GDM1 (cell line): ENCODE results near the gene ULBP2.
"Not testable (repeated sequence)": the region's sequence is repeated elsewhere in the genome, so short reads cannot be mapped to it uniquely, and the experiment has no call there.

Experiments used
- DNase-seq: peaks from one replicate; lab custom pipeline; 2025; lab: John Stamatoyannopoulos, UW

Gene ULBP2, protein sequence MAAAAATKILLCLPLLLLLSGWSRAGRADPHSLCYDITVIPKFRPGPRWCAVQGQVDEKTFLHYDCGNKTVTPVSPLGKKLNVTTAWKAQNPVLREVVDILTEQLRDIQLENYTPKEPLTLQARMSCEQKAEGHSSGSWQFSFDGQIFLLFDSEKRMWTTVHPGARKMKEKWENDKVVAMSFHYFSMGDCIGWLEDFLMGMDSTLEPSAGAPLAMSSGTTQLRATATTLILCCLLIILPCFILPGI

DNA sequence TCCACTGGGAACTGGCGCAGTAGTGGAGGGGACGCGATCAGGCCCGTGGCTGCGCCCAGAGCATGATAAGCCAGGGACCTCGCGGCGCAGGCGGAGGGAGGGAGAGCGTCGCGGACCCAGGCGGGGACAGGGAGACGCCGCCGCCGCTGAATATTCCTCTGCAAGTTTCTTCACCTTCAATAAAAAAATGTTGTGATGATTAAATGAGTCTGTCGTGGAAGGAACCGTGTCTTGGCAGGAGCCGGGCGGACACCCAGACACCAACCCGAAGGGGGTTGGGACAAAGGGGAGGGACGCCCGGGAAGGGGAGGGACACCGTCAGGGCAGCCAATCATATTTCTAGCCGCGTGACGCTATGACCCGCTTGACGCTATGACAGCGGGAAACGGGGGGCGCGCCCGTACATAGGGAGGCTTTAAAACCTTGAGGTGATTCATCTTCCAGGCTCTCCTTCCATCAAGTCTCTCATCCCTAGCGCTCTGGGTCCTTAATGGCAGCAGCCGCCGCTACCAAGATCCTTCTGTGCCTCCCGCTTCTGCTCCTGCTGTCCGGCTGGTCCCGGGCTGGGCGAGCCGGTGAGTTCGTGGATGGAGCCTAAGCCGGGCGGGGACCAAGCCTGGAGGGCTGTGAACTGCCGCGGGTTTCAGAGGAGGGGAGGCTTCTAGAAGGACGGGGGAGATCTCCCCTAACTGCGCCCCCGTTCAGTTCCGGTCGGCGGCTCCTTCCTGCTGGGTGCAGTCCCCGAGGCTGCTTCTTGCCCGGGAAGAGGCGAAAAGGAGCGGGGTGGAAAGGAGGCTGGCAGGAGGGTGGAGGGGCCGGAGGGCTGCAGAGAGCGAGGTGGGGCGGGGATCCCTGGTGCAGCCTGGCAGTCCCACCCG lies at the start of gene ULBP2:
Gene ULBP2 (plus strand): TSS at position 432 of the 878 bp plus-strand sequence. CDS start 59 bp downstream, at position 491.
- peak; percentile 33 for DNase-seq

DNA sequence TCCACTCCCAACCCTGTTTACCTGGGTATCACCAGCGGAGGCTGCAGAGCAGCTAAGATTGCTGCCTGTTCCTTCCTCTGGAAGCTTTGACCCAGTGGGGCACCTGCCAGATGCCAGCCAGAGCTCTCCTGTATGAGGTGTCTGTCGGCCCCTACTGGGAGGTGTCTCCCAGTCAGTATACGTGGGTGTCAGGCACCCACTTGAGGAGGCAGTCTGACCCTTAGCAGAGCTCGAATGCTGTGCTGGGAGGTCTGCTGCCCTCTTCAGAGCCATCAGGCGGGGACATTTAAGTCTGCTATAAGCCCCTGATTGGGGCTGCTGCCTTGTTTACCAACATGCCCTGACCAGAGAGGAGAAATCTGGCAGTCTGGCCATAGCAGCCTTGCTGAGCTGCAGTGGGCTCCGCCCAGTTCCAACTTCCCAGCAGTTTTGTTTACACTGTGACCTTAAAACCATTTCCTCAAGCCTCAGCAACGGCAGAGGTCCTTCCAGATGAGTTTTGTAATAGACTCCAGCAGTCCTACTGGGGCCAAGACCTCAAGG lies 46.7 kb upstream of the ULBP2 start:
- DNase-seq = no peak

DNA sequence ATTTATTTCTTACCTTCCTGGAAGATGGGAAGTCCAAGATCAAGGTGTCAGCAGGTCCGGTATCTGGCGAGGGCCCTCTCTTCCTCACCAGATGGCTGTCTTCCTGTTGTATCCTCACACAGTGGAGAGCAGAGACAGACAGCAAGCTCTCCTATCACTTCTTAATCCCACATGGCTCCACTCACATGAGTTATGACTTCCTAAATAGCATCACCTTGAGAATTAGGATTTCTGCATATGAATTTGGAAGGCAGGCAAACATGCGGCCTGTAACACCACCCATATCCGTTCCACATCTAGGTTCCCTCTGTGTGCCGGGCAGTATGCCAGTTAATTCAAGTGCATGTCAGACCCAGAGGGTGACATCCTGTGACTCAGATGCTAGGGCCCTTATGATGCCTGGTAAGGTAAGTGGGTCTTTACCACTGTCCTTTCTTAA lies 46.0 kb upstream of the ULBP2 start:
- DNase-seq = peak; percentile 49

DNA sequence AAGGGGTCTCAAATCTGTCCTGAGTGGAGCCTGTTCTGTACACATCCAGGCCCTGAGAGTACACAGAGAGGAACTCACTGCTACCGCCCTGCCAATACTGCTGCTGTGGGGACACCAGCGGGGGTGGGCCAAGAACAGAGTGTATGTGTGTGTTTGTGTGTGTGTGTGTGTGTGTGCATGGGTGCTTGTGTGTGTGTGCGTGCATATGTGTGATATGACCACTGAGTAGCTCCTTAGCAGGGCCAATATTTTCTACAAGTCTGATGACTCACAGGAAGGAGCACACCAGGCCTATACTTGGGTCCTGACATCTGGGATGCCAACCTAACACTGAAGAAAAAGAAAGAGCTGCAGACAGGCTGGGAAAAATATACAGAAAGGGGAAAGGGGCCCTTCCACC lies 45.3 kb upstream of the ULBP2 start:
- DNase-seq = no peak

DNA sequence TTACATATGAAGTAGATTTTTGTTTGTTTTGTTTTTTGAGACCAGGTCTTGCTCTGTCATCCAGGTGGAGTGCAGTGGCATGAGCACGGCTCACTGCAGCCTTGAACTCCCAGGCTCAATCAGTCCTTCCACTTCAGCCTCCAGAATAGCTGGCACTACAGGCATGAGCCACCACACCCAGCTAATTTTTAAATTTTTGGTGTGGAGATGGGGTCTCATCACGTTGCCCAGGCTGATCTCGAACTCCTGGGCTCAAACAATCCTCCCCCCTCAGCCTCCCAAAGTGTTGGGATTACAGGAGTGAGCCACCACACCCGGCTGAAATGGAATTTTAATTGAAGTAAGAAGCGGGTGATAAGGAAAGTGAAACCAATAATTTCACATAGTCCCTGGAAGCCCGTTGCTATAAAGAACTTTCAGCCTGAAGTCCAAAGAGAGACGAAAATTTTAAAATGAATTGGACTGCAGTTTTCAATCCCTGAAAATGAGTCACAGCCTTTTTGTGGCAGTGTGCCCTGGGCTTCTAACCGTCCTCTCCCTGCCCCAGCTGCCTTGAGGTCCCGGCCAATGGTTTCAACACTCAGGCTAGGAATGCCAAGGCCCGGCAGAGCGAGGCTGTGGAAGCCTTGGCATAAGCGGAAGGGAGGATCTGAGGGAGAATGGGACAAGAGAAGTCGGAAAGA lies 44.7 kb upstream of the ULBP2 start:
- DNase-seq = no peak

DNA sequence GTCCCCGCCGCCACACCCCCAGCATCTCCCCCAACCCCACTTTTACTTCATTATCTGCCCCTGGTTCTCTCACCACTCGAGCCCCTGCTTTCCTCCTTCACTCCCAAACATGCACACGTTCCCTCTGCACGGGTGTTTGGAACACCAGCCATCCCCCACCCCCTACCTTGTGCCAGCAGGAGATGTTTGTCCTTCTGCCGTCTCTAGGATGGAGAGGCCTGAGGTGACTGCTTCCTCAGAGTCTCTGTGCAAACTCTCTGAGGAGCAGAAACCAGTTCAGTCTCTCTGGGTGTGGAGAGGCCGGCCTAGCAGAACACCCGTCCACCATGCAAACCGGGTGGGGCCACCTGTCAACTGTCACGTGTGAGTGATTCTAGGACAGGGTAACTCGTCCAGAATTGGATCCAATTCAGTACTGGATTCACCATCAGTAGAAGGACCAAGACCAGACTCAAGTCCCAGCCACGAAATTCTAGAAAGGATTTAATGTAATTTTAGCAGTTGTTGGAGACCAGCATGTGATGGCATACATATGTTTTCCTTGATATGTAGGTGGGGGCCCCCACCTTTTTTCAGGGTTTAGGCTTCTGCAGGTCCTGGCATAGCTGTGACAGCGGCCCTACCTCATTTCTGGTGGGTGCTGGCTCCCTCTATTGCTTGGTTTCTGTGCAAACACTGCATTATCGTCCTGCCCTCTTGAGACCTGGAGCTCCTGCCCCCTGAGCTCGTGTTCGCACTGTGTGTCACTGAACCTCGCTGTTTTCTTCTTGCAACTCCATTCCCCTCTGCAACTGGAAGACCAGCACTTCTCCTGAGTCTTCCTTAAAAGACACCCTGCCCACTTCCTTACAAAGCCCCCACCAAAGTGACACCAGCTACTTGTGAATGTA lies 43.7 kb upstream of the ULBP2 start, which contains the start of gene RAET1E:
Gene RAET1E (minus strand): TSS at position 259 of the 890 bp plus-strand sequence. CDS start 7,212 bp downstream, outside the sequence.
- DNase-seq = no peak

DNA sequence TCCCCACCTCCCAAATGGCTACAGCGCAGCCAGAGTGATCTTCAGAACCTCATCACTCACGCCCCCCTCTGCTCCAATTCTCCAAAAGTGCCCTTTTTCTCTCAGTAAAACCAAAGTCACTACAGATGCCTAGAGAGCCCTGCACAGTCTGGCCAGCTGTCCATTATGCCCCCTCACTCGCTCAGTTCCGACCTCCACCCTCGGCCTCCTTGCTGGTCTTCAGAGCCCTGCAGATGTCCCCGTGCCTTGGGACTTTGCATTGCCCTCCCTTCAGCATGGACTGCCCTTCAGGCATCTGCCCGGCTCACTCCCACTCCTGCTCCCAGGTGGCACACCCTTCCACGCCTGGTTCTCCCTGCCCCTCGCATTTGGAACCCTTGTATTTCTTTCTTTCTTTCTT lies 42.8 kb upstream of the ULBP2 start:
- DNase-seq = no peak

DNA sequence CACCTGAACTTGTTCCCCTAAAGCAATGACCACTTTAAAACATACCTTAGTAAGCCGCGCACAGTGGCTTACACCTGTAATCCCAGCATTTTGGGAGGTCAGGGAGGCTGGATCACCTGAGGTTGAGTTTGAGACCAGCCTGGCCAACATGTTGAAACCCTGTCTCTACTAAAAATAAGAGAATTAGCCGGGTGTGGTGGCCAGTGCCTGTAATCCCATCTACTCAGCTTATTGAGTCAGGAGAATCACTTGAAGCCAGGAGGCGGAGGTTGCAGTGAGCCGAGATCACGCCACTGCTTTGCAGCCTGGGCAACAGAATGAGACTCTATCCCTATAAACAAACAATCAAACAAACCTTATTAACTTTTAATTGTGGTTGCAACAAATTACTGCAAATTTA lies 42.3 kb upstream of the ULBP2 start:
- no peak for DNase-seq

DNA sequence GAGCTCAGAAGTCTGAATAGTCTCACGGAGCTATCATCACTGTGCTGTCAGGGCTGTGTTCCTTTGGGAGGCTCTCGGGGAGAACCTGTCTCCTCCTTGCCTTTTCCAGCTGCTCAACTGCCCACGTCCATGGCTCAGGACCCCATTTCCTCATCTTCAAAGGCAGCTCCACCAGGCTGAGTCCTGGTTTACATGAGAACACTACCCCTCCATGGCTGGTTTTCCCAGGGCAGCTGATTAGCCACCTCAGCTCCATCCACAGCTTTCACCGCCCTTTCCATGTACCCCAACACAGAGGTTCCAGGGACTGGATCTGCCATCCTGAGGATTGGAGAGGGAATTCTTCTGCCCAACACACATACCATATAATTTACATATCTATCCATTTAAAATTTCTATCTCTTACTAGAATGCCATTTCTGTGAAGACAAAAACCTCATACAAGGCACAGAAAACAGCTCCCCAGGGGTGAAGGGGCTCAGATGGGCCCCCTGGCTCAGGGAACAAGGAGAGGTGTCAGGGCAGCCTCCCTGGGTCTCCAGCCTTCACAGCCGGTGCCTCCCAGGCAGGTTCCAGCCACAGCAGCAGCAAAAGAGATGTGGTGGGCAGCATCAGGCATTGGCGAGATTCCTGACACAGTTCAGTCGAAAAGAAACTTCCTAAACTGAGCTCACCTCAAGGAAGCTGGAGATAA lies 41.7 kb upstream of the ULBP2 start:
- no peak for DNase-seq

DNA sequence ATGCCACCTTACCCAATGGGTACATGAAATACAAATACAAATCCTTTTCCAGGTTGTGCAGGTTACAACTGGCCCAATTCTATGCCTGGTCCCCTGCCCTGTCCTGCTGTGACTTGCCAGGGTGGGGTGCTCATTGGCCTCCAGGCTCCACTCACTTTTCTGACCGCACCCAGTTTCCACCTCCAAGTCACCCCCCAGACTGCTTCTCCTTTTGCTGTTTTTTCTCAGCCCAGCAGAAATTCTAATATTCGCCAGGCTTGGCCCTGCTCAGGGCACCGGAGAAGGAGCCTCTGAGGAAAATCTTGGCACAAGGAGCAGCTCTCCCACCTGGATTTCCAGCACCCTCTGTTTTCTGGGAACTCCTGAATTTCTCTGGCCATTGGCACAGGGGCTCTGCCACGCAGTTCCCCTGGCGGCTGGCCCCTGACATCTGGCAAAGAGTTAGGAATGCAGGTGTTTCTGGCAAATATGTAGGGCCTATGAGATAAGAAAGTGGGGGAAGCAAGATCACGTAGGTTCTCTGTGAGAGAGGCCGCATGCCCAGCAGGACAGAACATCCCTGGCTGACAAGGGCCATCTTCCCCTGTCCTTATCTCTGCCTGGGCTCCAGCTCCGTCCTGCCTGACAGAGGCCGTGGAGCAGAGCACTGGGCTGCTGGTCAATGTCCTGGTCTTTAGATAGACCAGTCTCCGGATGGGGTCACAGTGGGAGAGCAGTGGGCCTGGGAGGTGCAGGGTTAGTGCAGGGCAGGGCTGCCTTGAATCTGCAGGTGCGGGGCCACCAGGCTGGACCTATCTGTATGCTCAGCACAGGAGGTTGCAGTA lies 41.0 kb upstream of the ULBP2 start:
- DNase-seq = no peak

DNA sequence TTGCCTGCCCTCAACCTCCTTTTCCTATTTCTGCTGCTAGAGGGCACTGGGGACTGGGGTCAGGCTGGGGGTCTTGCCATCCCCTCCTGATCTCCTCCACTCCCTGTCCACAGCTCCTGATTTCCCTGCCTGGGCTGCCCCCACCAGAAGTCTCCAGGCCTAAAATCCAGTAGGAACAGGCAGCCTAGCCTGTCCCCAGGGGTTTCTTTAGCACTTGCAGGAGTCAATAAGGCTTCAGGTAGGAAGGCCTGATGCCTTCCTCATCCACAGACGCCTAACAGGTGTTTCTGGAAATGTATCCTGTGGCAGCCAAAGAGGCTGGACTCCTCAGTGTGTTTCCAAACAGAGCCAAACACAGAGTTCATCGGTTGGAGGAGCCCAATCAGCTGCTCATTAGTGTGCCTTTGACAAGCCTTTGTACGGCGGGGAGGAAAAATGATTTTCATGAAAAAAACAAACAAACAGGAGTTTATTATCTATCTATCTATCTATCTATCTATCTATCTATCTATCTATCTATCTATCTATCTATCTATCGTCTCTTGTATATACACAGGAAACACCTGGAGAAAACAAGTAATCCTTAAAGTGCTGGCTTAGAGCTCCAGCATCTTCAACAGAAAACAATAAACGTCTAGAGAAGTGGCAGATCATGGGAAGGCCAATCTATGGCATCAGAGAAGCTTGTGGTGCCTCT lies 40.2 kb upstream of the ULBP2 start:
- no peak for DNase-seq

DNA sequence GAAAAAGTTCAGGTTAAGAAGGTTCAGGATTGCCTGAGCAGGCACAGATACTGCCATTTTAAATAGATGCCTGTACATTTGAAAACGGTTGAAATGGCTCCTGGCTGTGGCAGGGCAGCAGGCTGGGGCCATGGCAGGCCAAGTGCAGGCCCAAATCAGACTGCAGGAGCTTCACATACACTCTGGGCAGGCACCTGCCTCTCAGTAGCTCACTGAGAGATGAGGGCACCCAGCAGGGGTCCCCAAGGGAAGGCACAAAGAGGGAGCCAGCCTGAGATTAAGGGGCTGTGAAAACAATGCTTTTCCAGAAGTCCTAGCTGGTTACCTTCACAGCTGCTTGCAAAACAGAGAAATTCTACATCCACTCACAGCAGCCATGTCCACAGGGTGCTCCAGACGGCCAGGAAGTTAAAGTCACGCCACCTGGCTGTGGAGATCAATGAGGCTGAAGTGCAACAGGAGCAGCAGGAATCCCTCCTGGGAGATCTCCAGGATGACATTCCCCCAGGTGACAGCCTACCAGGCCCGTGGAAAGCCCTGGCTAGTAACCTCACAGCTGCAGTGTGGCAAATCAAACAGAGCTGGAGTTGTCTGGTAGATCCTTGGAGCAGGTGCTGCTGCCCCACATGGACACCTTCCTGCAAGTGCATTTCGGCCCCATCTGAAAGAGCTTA lies 37.7 kb upstream of the ULBP2 start:
- no peak for DNase-seq

DNA sequence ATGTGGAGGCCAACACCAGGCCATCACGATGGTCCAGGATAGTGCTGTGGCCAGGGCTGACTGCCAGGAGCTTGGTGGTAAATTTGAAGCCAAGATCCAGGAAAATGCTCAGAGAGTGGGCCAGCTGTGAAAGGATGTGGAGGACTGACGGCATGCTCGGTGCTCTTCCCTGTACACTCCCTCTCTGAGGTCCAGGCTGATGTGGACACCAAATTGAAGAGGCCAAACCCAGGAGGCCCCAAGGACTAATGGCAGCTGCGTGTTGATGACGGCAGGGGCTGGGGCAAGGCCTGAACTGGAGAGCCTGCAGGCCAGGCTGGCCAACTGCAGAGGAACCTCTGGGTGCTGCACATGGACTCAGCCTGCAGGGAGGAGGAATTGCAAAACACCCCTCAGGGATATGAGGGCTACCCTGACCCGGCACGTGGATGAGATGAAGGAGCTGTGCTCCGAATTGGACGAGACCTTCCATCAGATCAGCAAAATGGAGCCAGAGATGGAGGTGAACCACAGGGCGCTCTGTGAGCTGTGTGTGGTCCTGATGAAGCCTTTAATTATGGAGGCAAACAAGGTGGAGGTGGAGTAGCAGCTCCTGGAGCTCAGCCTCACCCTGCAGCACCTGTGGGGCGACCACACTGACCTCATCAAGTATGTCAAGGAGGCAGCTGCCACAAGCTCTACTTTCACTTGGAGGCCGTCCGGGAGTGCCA lies 37.0 kb upstream of the ULBP2 start:
- no peak for DNase-seq

DNA sequence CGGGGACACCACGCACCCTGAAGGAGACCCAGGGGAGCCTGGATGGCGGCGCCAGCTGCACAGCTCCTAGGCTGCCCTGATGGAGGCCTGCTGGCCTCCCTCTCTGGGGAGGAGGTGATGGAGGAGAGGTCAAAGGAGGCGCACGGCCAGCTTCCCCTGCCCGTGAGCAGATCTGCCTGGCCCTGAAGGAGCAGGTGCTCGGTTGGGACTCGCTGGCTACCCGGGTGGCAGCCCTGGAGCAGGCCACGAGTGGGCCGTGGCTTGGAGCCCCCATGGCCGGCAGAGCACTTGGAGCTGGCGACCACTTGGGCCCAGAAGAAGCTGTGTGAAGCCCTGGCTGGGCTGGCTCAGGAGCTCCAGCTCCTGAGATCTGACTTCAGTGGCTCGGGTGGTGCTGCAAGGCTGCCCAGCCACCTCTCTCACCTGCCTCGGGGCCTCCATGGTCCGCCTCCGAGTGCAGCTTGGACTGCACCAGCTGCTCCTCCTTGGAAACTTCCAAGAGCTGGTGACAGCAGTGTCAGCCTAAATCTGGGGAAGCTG lies 36.4 kb upstream of the ULBP2 start:
- no peak for DNase-seq

DNA sequence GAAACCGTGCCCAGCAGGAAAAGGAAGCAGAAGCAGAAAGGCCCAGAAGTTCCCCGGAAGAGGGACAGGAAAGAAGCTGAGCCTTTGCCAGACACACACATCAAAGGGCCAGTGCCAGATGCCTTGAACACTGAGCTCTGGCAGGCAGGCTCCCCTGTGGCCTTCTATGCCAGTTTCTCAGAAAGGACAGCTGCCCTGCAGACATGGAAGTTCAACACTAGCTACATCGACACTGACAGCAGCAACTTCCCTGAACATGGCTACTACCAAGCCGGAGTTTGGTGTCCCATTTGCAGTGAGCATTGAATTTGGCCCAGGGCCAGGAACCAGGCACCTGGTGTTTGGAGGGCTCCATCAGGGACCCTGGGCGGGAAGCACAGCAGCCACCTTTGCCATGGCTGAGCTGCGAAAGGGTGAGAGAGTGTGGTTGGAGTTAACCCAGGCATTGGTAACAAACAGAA lies 35.9 kb upstream of the ULBP2 start:
- DNase-seq = no peak

DNA sequence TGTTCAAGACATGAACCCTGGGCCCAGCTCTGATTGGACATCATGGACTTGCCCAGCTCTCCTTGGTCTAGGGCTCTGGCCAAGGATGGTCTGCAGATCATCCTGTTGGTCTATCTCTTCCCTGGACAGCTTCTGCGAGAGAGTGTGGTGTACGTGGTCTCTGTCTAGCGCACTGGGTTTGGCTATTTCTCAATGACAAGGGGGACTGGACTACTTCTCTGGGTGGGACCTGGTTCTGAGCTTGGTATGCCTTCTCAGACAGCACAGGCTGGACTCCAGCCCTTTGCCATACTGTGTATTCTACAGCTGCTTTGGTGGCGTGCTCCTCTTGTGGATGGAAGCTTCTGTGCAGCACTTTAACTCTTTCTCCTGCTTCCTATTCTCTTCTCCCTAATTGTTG lies 35.4 kb upstream of the ULBP2 start:
- DNase-seq = no peak

DNA sequence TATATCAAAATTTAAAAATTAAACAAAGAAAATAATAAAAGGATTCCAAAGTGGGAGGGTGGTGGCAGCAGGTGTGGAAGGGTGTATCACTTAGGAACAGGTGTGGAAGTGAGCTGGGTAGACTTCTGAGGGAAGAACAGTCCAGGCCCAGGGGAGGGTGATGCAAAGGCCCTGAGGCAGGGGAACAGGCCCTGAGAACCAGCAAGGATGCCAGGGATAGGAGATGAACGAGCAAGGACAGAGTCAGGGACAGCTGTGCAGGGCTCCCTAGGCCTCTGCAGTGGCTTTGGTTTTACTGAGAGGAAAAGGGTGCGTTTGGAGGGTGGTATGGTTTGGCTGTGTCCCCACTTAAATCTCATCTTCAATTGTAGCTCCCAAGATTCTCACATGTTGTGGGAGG lies 34.5 kb upstream of the ULBP2 start:
- no peak for DNase-seq

DNA sequence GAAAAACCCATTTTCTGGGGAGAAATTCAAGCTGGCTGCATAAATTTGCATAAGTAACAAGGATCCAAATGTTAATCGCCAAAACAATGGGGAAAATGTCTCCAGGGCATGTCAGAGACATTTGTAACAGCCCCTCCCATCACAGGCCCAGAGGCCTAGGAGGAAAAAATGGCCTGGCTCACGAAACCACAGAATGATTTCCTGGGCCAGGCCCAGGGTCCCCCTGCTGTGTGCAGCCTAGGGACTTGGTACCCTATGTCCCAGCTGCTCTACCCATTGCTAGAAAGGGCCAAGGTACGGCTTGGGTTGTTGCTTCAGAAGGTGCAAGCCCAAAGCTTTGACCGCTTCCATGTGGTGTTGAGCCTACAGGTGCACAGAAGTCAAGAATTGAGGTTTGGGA lies 33.3 kb upstream of the ULBP2 start:
- DNase-seq = not testable (repeated sequence)
